Mammary epithelial cell (primary cell): ENCODE results near the gene TEF.

Experiments
- EZH2 ChIP-seq: IDR thresholded peaks from 2 replicates; pipeline ENCODE4 v1.6.1; 2012; ENCODE audit warnings: low read length, inconsistent platforms, borderline replicate concordance
- TF ChIP-seq, protein P1 (sequence below), 2 donors: IDR thresholded peaks in 1 of 2; conservative IDR thresholded peaks in 1 of 2; 2 replicates each; pipeline ENCODE4 v1.5.1; 2011 to 2012; ENCODE audit warnings: inconsistent platforms in 2 of 2, low read length in 2 of 2, mild to moderate bottlenecking in 2 of 2, control low read depth in 1 of 2, low read depth in 1 of 2; ENCODE audit not compliant: insufficient read depth in 1 of 2; ENCODE audit errors: extremely low read depth in 1 of 2

DNA sequence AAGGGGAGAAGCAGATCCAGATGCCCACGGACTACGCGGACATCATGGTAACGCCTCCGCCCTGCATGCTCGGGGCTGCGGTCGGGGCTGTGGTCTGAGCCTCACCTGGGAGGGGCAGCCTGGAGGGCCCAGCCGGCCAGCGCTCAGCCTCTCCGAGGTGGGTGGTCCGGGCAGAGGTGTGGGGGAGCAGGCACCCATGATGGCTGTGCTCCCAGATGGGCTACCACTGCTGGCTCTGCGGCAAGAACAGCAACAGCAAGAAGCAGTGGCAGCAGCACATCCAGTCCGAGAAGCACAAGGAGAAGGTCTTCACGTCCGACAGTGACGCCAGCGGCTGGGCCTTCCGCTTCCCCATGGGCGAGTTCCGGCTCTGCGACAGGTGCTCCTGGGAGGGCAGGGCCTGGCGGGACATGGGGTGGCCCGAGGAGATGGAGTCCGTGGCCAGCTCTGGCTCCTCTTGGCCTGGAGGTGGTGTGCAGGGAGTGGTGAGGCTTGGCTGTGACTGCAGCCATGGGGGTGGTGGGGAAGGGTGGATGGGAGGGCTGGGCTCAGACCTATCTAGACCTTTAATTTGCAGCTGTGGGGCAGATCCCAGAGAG, 25.2 kb upstream of the TEF start:
- TF ChIP-seq, protein P1, sequence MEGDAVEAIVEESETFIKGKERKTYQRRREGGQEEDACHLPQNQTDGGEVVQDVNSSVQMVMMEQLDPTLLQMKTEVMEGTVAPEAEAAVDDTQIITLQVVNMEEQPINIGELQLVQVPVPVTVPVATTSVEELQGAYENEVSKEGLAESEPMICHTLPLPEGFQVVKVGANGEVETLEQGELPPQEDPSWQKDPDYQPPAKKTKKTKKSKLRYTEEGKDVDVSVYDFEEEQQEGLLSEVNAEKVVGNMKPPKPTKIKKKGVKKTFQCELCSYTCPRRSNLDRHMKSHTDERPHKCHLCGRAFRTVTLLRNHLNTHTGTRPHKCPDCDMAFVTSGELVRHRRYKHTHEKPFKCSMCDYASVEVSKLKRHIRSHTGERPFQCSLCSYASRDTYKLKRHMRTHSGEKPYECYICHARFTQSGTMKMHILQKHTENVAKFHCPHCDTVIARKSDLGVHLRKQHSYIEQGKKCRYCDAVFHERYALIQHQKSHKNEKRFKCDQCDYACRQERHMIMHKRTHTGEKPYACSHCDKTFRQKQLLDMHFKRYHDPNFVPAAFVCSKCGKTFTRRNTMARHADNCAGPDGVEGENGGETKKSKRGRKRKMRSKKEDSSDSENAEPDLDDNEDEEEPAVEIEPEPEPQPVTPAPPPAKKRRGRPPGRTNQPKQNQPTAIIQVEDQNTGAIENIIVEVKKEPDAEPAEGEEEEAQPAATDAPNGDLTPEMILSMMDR (conservative IDR thresholded peaks at IDR 0.05 in 1 of 2, IDR thresholded peaks at IDR 0.05 in 1 of 2; ENCODE audit: extremely low read depth in 1 of 2, insufficient read depth in 1 of 2, low read depth in 1 of 2, low read length in 2 of 2): no peak
- no peak for TF ChIP-seq EZH2
